AG09309 (cell line): ENCODE data around the gene SOX30.

ENCODE experiments used
- DNase-seq: peaks from one replicate; pipeline ENCODE4 v3.0.0-alpha.2; 2010; ENCODE audit warnings: low read depth
- H3K4me3 ChIP-seq: 2 replicates; pipeline ENCODE4 v1.5.1; 2011; ENCODE audit warnings: mild to moderate bottlenecking, low read depth, low read length, moderate library complexity; ENCODE audit not compliant: control insufficient read depth
- TF ChIP-seq, protein P1 (sequence below): IDR thresholded peaks from 2 replicates; pipeline ENCODE4 v1.5.1; 2011; ENCODE audit warnings: mild to moderate bottlenecking, low read depth, low read length, inconsistent platforms; ENCODE audit not compliant: insufficient read depth, control insufficient read depth; ENCODE audit errors: missing control alignments

The SOX30 gene

DNA sequence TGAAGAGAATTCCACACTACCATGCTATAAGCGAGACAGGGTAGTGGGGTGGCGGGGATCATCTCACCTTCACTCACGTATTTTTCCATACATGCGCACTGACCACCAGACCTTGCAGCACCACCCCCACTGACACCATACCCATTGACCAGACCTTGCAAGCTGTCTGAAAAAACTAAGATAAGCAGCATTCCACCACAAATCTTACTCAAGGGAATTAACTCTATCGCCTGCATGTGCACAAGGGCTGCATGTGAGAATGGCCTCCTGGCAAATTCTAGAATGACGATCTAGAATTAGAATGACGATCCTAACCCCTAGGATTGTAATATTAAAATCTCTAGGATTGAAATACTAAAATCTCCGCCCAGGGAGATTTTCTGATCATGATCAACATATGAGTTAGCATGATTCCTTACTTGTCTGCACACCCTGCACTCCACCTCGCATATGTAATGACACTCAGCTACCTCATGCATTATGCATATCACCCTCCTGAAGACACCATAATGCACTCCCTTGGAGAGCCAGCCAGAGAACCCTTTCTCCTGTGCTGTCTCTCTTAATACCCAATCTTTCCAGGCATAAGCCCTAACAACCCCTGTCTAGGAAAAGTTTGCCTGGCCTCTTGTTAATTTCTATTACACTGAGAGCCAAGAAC, 11.7 kb downstream of the SOX30 start:
- TF ChIP-seq, protein P1, sequence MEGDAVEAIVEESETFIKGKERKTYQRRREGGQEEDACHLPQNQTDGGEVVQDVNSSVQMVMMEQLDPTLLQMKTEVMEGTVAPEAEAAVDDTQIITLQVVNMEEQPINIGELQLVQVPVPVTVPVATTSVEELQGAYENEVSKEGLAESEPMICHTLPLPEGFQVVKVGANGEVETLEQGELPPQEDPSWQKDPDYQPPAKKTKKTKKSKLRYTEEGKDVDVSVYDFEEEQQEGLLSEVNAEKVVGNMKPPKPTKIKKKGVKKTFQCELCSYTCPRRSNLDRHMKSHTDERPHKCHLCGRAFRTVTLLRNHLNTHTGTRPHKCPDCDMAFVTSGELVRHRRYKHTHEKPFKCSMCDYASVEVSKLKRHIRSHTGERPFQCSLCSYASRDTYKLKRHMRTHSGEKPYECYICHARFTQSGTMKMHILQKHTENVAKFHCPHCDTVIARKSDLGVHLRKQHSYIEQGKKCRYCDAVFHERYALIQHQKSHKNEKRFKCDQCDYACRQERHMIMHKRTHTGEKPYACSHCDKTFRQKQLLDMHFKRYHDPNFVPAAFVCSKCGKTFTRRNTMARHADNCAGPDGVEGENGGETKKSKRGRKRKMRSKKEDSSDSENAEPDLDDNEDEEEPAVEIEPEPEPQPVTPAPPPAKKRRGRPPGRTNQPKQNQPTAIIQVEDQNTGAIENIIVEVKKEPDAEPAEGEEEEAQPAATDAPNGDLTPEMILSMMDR = no peak
- H3K4me3 ChIP-seq = no peak overlapping the region

DNA sequence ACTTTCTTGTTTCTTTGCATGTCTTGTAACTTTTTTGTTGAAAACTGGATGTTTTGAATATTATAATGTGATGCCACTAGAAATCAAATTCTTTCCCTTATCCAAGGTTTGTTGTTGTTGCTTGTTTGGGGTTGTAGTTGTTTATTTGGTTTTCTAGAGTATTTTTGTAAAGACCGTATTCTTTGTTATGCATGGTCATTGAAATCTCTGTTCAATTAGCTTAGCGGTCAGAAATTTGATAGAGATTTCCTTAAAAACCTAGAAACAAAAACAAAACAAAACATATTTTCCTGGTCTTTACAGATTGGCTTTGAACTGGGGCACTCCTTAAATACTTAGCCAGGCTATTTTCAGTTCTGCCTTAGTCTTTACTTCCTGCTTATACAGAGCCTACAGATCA, 21.9 kb downstream of the SOX30 start:
- no peak for DNase-seq
- no peak overlapping the region for H3K4me3 ChIP-seq
- TF ChIP-seq, protein P1 = no peak

More for the DNA sequence above, 11.7 kb downstream of the SOX30 start:
- DNase-seq = no peak

DNA sequence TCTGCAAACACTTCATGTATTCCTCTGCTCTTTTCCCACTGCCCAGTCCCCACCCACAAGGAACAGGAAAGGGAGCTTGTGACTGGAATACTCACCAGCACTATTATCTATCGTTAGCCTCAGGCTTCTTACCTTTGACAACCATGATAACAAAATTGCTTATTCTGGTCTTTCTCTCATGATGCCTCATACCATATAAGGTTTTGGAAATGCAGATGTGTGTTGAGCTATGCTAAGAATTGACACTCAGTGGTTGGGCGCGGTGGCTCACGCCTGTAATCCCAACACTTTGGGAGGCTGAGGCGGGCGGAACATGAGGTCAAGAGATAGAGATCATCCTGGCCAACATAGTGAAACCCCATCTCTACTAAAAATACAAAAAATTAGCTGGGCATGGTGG, 25.4 kb downstream of the SOX30 start:
- DNase-seq = no peak
- H3K4me3 ChIP-seq = no peak overlapping the region
- TF ChIP-seq, protein P1 = no peak

DNA sequence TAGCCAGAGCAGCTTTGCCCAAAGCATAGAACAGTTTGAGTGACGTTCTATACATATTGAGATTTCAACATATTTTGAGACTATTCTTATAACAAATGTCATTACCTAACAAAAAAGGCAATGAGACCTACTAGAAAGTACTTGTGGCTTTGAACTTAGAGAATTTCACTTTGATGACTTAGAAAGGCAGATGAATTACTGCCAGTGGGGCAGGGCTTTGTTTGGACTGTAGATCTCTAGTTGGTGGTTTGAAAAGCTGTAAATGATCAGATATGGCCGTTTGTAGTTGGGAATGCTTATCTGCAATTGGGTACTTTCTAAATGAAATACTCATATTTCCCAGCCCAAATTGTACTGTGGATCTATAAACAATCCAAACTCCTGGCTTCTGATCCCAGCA, 28.1 kb downstream of the SOX30 start:
- TF ChIP-seq, protein P1 = no peak
- no peak overlapping the region for H3K4me3 ChIP-seq
- no peak for DNase-seq

DNA sequence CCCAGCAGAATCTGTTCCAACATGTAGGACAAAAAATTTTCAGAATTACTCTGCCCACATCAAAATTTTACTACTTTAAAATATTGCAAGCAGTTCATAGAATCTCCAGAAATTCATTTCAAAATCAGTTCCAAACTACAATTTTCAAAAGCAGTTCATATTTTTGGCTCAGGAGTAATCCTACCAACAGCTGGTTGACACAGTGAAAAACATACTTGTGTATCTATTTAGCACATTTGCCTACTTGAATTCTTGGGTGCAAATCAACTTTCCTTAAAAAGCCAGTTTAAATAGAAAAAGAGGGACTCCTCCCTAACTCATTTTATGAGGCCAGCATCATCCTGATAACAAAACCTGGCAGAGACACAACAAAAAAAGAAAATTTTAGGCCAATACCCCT, 31.5 kb downstream of the SOX30 start:
- TF ChIP-seq, protein P1 = no peak
- H3K4me3 ChIP-seq = no peak overlapping the region

DNA sequence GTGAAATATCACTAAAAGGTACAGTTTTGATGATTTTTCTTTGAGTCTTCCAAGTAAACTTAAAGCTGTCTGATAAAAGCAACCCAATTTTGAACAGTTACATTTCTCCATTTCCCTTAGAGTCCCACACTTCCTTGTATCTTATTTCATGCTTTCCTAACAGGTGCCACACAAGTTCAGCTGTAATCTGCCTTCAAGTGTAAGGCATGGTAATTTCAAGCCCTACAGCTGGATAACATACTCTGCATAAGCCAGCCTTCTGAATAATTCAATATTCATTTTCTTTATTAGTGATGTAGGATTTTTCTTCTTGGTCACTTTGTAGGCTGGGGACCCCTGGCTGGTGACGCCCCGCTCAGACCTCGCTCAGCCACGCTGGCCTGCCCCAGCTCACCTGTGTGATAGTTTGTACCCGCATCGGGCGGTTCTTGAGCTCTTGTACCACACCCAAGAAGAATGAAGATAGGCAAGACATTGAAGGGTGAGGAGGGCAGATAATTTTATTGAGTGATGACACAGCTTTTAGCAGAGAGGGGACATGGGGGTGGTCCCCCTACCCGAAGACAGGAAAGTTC, 34.0 kb downstream of the SOX30 start:
- no peak for DNase-seq
- no peak overlapping the region for H3K4me3 ChIP-seq
- TF ChIP-seq, protein P1 = no peak

More for the DNA sequence above, 31.5 kb downstream of the SOX30 start:
- no peak for DNase-seq
